DND-41 (cell line): ENCODE results near the gene TET3.

ENCODE experiments used
- ATAC-seq: fragments of 200-7000 bp; cut with Tn5 transposase; 3 replicates; pipeline ENCODE4 v1.9.1; 2021; ENCODE audit warnings: low read depth; ENCODE audit not compliant: insufficient read depth
- DNase-seq: peaks from one replicate; pipeline ENCODE4 v3.0.0-alpha.2; 2020
- H2AFZ ChIP-seq: 2 replicates; pipeline ENCODE4 v1.6.0; 2012; ENCODE audit warnings: low read depth, low read length
- H3K27ac ChIP-seq: 2 replicates; pipeline ENCODE4 v1.5.1; 2012; ENCODE audit warnings: low read length, inconsistent platforms
- H3K27me3 ChIP-seq: fragments of 200-600 bp; sonication (generic); 2 replicates; pipeline ENCODE4 v1.6.0; 2012; ENCODE audit warnings: low read length, mild to moderate bottlenecking, inconsistent platforms; ENCODE audit not compliant: insufficient read depth, poor library complexity
- H3K36me3 ChIP-seq: 2 replicates; pipeline ENCODE4 v1.5.1; 2012; ENCODE audit warnings: low read length, inconsistent platforms; ENCODE audit not compliant: insufficient read depth
- H3K4me1 ChIP-seq: 2 replicates; pipeline ENCODE4 v1.5.1; 2012; ENCODE audit warnings: mild to moderate bottlenecking, low read length; ENCODE audit not compliant: insufficient read depth
- H3K4me2 ChIP-seq: 2 replicates; pipeline ENCODE4 v1.6.0; 2012; ENCODE audit warnings: mild to moderate bottlenecking, moderate library complexity, low read length, inconsistent platforms; ENCODE audit not compliant: insufficient read depth
- H3K4me3 ChIP-seq, 2 experiments: fragments of 200-600 bp in 1 of 2; shearing (Covaris generic) in 1 of 2; 2 replicates each; pipeline ENCODE4 v1.5.1; 2012 to 2016; ENCODE audit warnings: inconsistent platforms in 2 of 2, low read length in 2 of 2, mild to moderate bottlenecking in 2 of 2, low read depth in 1 of 2, moderate library complexity in 1 of 2
- H3K79me2 ChIP-seq: 2 replicates; pipeline ENCODE4 v1.6.0; 2012; ENCODE audit warnings: low read length, inconsistent platforms; ENCODE audit not compliant: insufficient read depth
- H3K9ac ChIP-seq: 2 replicates; pipeline ENCODE4 v1.6.0; 2012; ENCODE audit warnings: low read depth, mild to moderate bottlenecking, inconsistent platforms, low read length, moderate library complexity
- H3K9me3 ChIP-seq: 2 replicates; pipeline ENCODE4 v1.5.1; 2012; ENCODE audit warnings: low read length, moderate library complexity, mild to moderate bottlenecking, inconsistent platforms; ENCODE audit not compliant: insufficient read depth, severe bottlenecking
- H4K20me1 ChIP-seq: 2 replicates; pipeline ENCODE4 v1.6.0; 2012; ENCODE audit warnings: low read length; ENCODE audit not compliant: insufficient read depth
- EZH2 ChIP-seq: IDR thresholded peaks from 3 replicates; pipeline ENCODE4 v1.6.1; 2012; ENCODE audit warnings: borderline replicate concordance, low read depth, mild to moderate bottlenecking, moderate library complexity, low read length, inconsistent platforms; ENCODE audit not compliant: severe bottlenecking
- TF ChIP-seq, protein P1 (sequence below): IDR thresholded peaks from 2 replicates; pipeline ENCODE4 v1.5.1; 2012; ENCODE audit warnings: borderline replicate concordance, low read length, moderate library complexity, mild to moderate bottlenecking; ENCODE audit not compliant: poor library complexity, severe bottlenecking; ENCODE audit errors: extremely low read depth

Gene TET3

GRCh38 chr2:73984203-73984921, at the start of gene TET3:
TSS of gene TET3 (plus strand) at chr2:73984910. CDS start at chr2:73986404, 1,494 bp downstream.
- peaks cover 55% of the 10 kb centered on the region for H3K4me1 ChIP-seq
- peak within 1 kb of the TSS; percentile 79 for H3K27ac ChIP-seq
- peak within 1 kb of the TSS; percentile 49 to 71 for H3K4me3 ChIP-seq
- ATAC-seq (peak; percentile 60), DNase-seq (no peak)
- H2AFZ ChIP-seq: peak within 1 kb of the TSS; percentile 74
- TF ChIP-seq, protein P1, sequence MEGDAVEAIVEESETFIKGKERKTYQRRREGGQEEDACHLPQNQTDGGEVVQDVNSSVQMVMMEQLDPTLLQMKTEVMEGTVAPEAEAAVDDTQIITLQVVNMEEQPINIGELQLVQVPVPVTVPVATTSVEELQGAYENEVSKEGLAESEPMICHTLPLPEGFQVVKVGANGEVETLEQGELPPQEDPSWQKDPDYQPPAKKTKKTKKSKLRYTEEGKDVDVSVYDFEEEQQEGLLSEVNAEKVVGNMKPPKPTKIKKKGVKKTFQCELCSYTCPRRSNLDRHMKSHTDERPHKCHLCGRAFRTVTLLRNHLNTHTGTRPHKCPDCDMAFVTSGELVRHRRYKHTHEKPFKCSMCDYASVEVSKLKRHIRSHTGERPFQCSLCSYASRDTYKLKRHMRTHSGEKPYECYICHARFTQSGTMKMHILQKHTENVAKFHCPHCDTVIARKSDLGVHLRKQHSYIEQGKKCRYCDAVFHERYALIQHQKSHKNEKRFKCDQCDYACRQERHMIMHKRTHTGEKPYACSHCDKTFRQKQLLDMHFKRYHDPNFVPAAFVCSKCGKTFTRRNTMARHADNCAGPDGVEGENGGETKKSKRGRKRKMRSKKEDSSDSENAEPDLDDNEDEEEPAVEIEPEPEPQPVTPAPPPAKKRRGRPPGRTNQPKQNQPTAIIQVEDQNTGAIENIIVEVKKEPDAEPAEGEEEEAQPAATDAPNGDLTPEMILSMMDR: no peak
- TF ChIP-seq EZH2: no peak
- peak within 1 kb of the TSS; percentile 95 for H3K4me2 ChIP-seq
- H3K36me3 ChIP-seq: peaks cover 35% of the 10 kb centered on the region
- H3K79me2 ChIP-seq: peaks cover 40% of the 10 kb centered on the region
- no peaks in the 10 kb centered on the region for H3K9me3 ChIP-seq
- peaks cover 34% of the 10 kb centered on the region; the same call in 1 of the 2 replicates for H4K20me1 ChIP-seq
- H3K9ac ChIP-seq: peak within 1 kb of the TSS; percentile 86
- no peaks in the 10 kb centered on the region for H3K27me3 ChIP-seq

DNA sequence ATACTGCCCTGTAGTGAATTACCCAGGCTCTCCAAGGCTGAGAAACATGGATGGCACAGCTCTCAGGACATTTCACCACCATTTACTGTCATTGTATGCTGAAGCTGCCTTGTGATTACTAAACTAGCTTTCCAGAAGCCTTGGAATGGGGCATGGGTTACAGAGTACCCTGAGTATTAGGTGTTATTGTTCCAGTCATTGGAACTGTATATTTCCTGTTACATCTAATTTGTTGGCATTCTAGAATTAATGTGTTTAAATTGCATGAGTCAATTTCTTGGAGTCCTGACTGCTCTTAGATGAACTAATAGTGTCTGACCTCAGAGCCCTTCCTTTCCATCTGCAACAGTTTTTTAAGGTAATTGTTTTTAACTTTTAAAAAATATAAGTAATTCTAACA, 49.1 kb upstream of the TET3 start:
- DNase-seq: no peak
- Histone ChIP-seq H4K20me1 (peaks cover 77% of the 10 kb centered on the region), H3K9ac (no peak overlapping the region), H3K27ac (no peak overlapping the region), H2AFZ (no peak overlapping the region), H3K9me3 (no peaks in the 10 kb centered on the region), H3K27me3 (no peaks in the 10 kb centered on the region), H3K4me2 (no peak overlapping the region), H3K36me3 (peaks cover 77% of the 10 kb centered on the region), H3K4me3 (no peak overlapping the region), H3K79me2 (peaks cover 98% of the 10 kb centered on the region), H3K4me1 (peaks cover 7% of the 10 kb centered on the region; the same call in 1 of the 2 replicates)
- no peak for ATAC-seq
- TF ChIP-seq, protein P1: no peak
- TF ChIP-seq EZH2: no peak

- Histone ChIP-seq H3K4me3 (no peak overlapping the region), H3K9ac (no peak overlapping the region), H3K27me3 (no peaks in the 10 kb centered on the region), H3K36me3 (peaks cover 75% of the 10 kb centered on the region), H3K4me1 (no peaks in the 10 kb centered on the region), H3K27ac (no peak overlapping the region), H3K79me2 (peaks cover 99% of the 10 kb centered on the region), H2AFZ (no peak overlapping the region), H3K9me3 (no peaks in the 10 kb centered on the region), H3K4me2 (no peak overlapping the region), H4K20me1 (peaks cover 70% of the 10 kb centered on the region)
- ATAC-seq (no peak), DNase-seq (no peak)
- TF ChIP-seq, protein P1: no peak
- TF ChIP-seq EZH2: no peak
These were observed 47.4 kb upstream of the TET3 start for GRCh38 chr2:73937103-73937885.
